H1 (cell line): ENCODE data around the gene FHDC1. TPM values are rescaled to one million over a fixed set of nuclear protein-coding genes. Genes with fewer than 3 reads are reported as not detected.

Experiments
- CTCF ChIA-PET: fragments of 300-600 bp; sonication (Branson Sonifier 250); formaldehyde crosslinking; loops from one replicate; lab custom pipeline; 2021; ENCODE audit not compliant: partially characterized antibody; lab: Charles Lee
- POLR2A ChIA-PET: fragments of 300-600 bp; sonication (Branson Sonifier 250); formaldehyde crosslinking; loops from one replicate; lab custom pipeline; 2021; ENCODE audit warnings: inconsistent platforms; ENCODE audit not compliant: partially characterized antibody; lab: Charles Lee
- DNase-seq, 2 experiments: peaks; one replicate each; pipeline versions ENCODE4 v3.0.0 to v3.0.0-alpha.2; 2010 to 2022; ENCODE audit warnings: low spot score in 2 of 2, low read depth in 1 of 2, mixed read lengths in 1 of 2
- FAIRE-seq: peaks from 2 replicates; lab custom pipeline; 2011; peaks lifted over from hg19 to GRCh38; lab: Jason Lieb, UNC
- H2AFZ ChIP-seq: 2 replicates; pipeline ENCODE4 v1.8.1; 2012; ENCODE audit warnings: low read length, inconsistent platforms
- H2AK5ac ChIP-seq: 2 replicates; pipeline ENCODE4 v1.6.1; 2013; ENCODE audit warnings: low read depth, low read length
- H2BK120ac ChIP-seq: replicated peaks from 2 replicates; pipeline ENCODE3; 2013; ENCODE audit warnings: low read depth, low read length, inconsistent platforms
- H2BK12ac ChIP-seq: 2 replicates; pipeline ENCODE4 v1.6.1; 2013; ENCODE audit warnings: low read depth, low read length
- H2BK15ac ChIP-seq: 2 replicates; pipeline ENCODE4 v1.6.1; 2013; ENCODE audit warnings: low read length
- H2BK20ac ChIP-seq: 2 replicates; pipeline ENCODE4 v1.6.1; 2013; ENCODE audit warnings: low read length
- H2BK5ac ChIP-seq: 2 replicates; pipeline ENCODE4 v1.6.1; 2013; ENCODE audit warnings: low read depth, low read length
- H3K14ac ChIP-seq: 2 replicates; pipeline ENCODE4 v1.6.1; 2013; ENCODE audit warnings: inconsistent platforms; ENCODE audit not compliant: insufficient read length
- H3K18ac ChIP-seq: 2 replicates; pipeline ENCODE4 v1.6.1; 2013; ENCODE audit warnings: low read length; ENCODE audit errors: extremely low read depth
- H3K23ac ChIP-seq: 2 replicates; pipeline ENCODE4 v1.6.1; 2013; ENCODE audit warnings: inconsistent platforms; ENCODE audit not compliant: insufficient read length
- H3K23me2 ChIP-seq: 2 replicates; pipeline ENCODE4 v1.6.1; 2013; ENCODE audit warnings: low read depth, low read length
- H3K27ac ChIP-seq: 2 replicates; pipeline ENCODE4 v1.6.1; 2011; ENCODE audit warnings: low read depth, low read length, inconsistent platforms
- H3K27me3 ChIP-seq, 4 experiments: replicated peaks in 1 of 4; 1 replicate in 1 of 4; 2 replicates in 3 of 4; pipeline versions ENCODE4 v1.6.1 to v1.8.1; 2011 to 2013; ENCODE audit warnings: low read length in 3 of 4, mild to moderate bottlenecking in 3 of 4, inconsistent platforms in 2 of 4, mixed read lengths in 2 of 4, moderate library complexity in 1 of 4; ENCODE audit not compliant: control insufficient read depth in 3 of 4, insufficient read depth in 3 of 4; ENCODE audit errors: extremely low read depth in 1 of 4
- H3K36me3 ChIP-seq, 4 experiments: 2 replicates each; pipeline versions ENCODE4 v1.6.1 to v1.8.1; 2011 to 2013; ENCODE audit warnings: mild to moderate bottlenecking in 4 of 4, low read length in 3 of 4, moderate library complexity in 2 of 4, control low read depth in 1 of 4, inconsistent platforms in 1 of 4; ENCODE audit not compliant: insufficient read depth in 4 of 4, control insufficient read depth in 2 of 4
- H3K4ac ChIP-seq: replicated peaks from 2 replicates; pipeline ENCODE3; 2013; ENCODE audit warnings: low read length, low read depth, mixed read lengths, inconsistent platforms; ENCODE audit not compliant: insufficient read length
- H3K4me1 ChIP-seq, 4 experiments: replicated peaks in 1 of 4; 1 replicate in 1 of 4; 2 replicates in 3 of 4; pipeline versions ENCODE4 v1.6.1 to v1.8.1; 2011 to 2013; ENCODE audit warnings: low read length in 3 of 4, inconsistent platforms in 2 of 4, mixed read lengths in 1 of 4; ENCODE audit not compliant: insufficient read depth in 4 of 4, control insufficient read depth in 3 of 4
- H3K4me2 ChIP-seq, 2 experiments: 2 replicates each; pipeline versions ENCODE4 v1.6.1 to v1.8.1; 2011 to 2013; ENCODE audit warnings: low read depth in 2 of 2, low read length in 2 of 2, control low read depth in 1 of 2, inconsistent platforms in 1 of 2, mild to moderate bottlenecking in 1 of 2; ENCODE audit not compliant: insufficient read depth in 1 of 2
- H3K4me3 ChIP-seq, 4 experiments: fragments of 200-600, 300-600 bp in 1 of 4; sonication (generic), shearing (Covaris generic), sonication (Bioruptor Twin) in 1 of 4; 2 replicates each; pipeline versions ENCODE4 v1.5.1 to v1.8.1; 2011 to 2016; ENCODE audit warnings: low read length in 4 of 4, low read depth in 3 of 4, control low read depth in 2 of 4, inconsistent platforms in 2 of 4, mild to moderate bottlenecking in 2 of 4, mixed read lengths in 1 of 4, moderate library complexity in 1 of 4; ENCODE audit not compliant: insufficient read depth in 2 of 4; ENCODE audit errors: extremely low read depth in 1 of 4
- H3K56ac ChIP-seq: replicated peaks from 2 replicates; pipeline ENCODE3; 2013; ENCODE audit warnings: low read depth, mild to moderate bottlenecking, mixed read lengths, low read length, inconsistent platforms; ENCODE audit not compliant: insufficient read length
- H3K79me1 ChIP-seq: 2 replicates; pipeline ENCODE4 v1.6.1; 2013; ENCODE audit warnings: low read depth, low read length, control low read depth
- H3K79me2 ChIP-seq, 2 experiments: 2 replicates each; pipeline versions ENCODE4 v1.6.1 to v1.8.1; 2012 to 2013; ENCODE audit warnings: low read length in 2 of 2, mild to moderate bottlenecking in 2 of 2, inconsistent platforms in 1 of 2; ENCODE audit not compliant: insufficient read depth in 2 of 2, control insufficient read depth in 1 of 2
- H3K9ac ChIP-seq, 4 experiments: replicated peaks in 1 of 4; 1 replicate in 1 of 4; 2 replicates in 3 of 4; pipeline versions ENCODE4 v1.6.1 to v1.8.1; 2011 to 2013; ENCODE audit warnings: low read depth in 3 of 4, low read length in 3 of 4, control low read depth in 2 of 4, mild to moderate bottlenecking in 2 of 4, moderate library complexity in 2 of 4, inconsistent platforms in 1 of 4; ENCODE audit errors: extremely low read depth in 1 of 4
- H3K9me3 ChIP-seq, 2 experiments: 2 replicates each; pipeline versions ENCODE4 v1.6.1 to v1.8.1; 2012 to 2013; ENCODE audit warnings: mild to moderate bottlenecking in 2 of 2, moderate library complexity in 2 of 2, control low read depth in 1 of 2, inconsistent platforms in 1 of 2, low read depth in 1 of 2, low read length in 1 of 2, mixed read lengths in 1 of 2; ENCODE audit not compliant: insufficient read depth in 2 of 2
- H4K20me1 ChIP-seq, 2 experiments: replicated peaks in 1 of 2; 2 replicates each; pipeline versions ENCODE3 to v1.8.1; 2011 to 2013; ENCODE audit warnings: inconsistent platforms in 2 of 2, low read length in 2 of 2, mild to moderate bottlenecking in 1 of 2; ENCODE audit not compliant: insufficient read depth in 2 of 2, control insufficient read depth in 1 of 2
- H4K5ac ChIP-seq: 2 replicates; pipeline ENCODE4 v1.6.1; 2013; ENCODE audit warnings: low read length, low read depth, mixed read lengths, inconsistent platforms; ENCODE audit not compliant: insufficient read length
- H4K8ac ChIP-seq: 2 replicates; pipeline ENCODE4 v1.8.0; 2013; ENCODE audit warnings: mild to moderate bottlenecking, moderate library complexity, low read length, inconsistent platforms; ENCODE audit not compliant: insufficient read depth; ENCODE audit errors: extremely low read depth
- H4K91ac ChIP-seq: replicated peaks from 2 replicates; pipeline ENCODE3; 2013; ENCODE audit warnings: low read length, mixed read lengths, inconsistent platforms; ENCODE audit not compliant: insufficient read length
- EGR1 ChIP-seq: IDR thresholded peaks from 2 replicates; pipeline ENCODE4 v1.6.1; 2011; ENCODE audit warnings: low read depth, low read length, borderline replicate concordance
- FOSL1 ChIP-seq: IDR thresholded peaks from 2 replicates; pipeline ENCODE4 v1.6.1; 2011; ENCODE audit warnings: mild to moderate bottlenecking, low read depth, low read length, moderate library complexity; ENCODE audit not compliant: insufficient read depth
- MAFK ChIP-seq: IDR thresholded peaks from 2 replicates; pipeline ENCODE4 v1.6.1; 2012; ENCODE audit warnings: low read depth, mild to moderate bottlenecking, improper control_type of control experiment, low read length
- RAD21 ChIP-seq, 2 experiments: IDR thresholded peaks in 1 of 2; conservative IDR thresholded peaks in 1 of 2; 2 replicates each; pipeline ENCODE4 v1.6.1; 2011; ENCODE audit warnings: low read depth in 2 of 2, low read length in 2 of 2, improper control_type of control experiment in 1 of 2, inconsistent platforms in 1 of 2, mild to moderate bottlenecking in 1 of 2, moderate library complexity in 1 of 2
- RXRA ChIP-seq: IDR thresholded peaks from 2 replicates; pipeline ENCODE4 v1.6.1; 2011; ENCODE audit warnings: low read depth, mild to moderate bottlenecking, low read length, moderate library complexity; ENCODE audit not compliant: insufficient read depth
- SIRT6 ChIP-seq: IDR thresholded peaks from one replicate; pipeline ENCODE4 v1.7.1; 2012; ENCODE audit warnings: low read length, inconsistent platforms
- SRF ChIP-seq: IDR thresholded peaks from 2 replicates; pipeline ENCODE4 v1.6.1; 2011; ENCODE audit warnings: mild to moderate bottlenecking, low read depth, low read length, moderate library complexity
- TAF1 ChIP-seq: IDR thresholded peaks from 2 replicates; pipeline ENCODE4 v1.6.1; 2011; ENCODE audit warnings: mild to moderate bottlenecking, low read depth, low read length
- TBP ChIP-seq: IDR thresholded peaks from 2 replicates; pipeline ENCODE4 v1.6.1; 2011; ENCODE audit warnings: low read depth, low read length, improper control_type of control experiment
- ZNF274 ChIP-seq: IDR thresholded peaks from 2 replicates; pipeline ENCODE4 v1.7.0; 2012; ENCODE audit warnings: low read length, borderline replicate concordance; ENCODE audit errors: extremely low read depth
- WGBS, 2 experiments: shearing (Covaris generic) in 1 of 2; methylation state at CpG; one replicate each; pipeline versions ENCODE4 v1.1.6 to v1.1.7; 2013 to 2015; ENCODE audit warnings: low lambda C conversion rate in 2 of 2, mixed read lengths in 2 of 2, inconsistent platforms in 1 of 2, low coverage in 1 of 2, missing lambda C conversion rate in 1 of 2; ENCODE audit not compliant: insufficient replicate concordance in 2 of 2, insufficient coverage in 1 of 2, insufficient read length in 1 of 2; ENCODE audit errors: extremely low coverage in 1 of 2, missing lambda C conversion rate in 1 of 2; 5-methylcytosine and 5-hydroxymethylcytosine counted together
- polyA plus RNA-seq, 7 experiments: library from polyadenylated mRNA; depleted of rRNA in 3 of 7; stranded (reverse) in 5 of 7; unstranded in 2 of 7; fragments of >200 nt in 5 of 7; fragments of 200-250 nt in 2 of 7; gene quantifications; 1 replicate in 5 of 7; 2 replicates in 1 of 7; 4 replicates in 1 of 7; pipeline versions ENCODE4 v1.2.1 to v1.2.3, GENCODE V29; 2011 to 2013; ENCODE audit warnings: missing spikeins in 2 of 7, mixed read lengths in 2 of 7
- total RNA-seq: library from RNA; stranded (reverse); fragmentation: NEBNext Ultra II Directional; extraction: Animal tissue kit (Norgen Biotek cat#: 25700); gene quantifications from 2 replicates; pipeline ENCODE4 v1.2.1, GENCODE V29; 2021

The FHDC1 gene
- total and polyA plus RNA-seq, 2 of the 8 experiments (the other 6 are each of a cell fraction or from before 2014, with no cell fraction given), result 6.4 to 28.6 TPM

- CTCF ChIA-PET, result interaction anchor here (0.8 to 2.3 kb wide), 6 partner anchors 27 to 125 kb away, joined by 3 to 9 read pairs (median 4); no protein-coding TSS in a partner anchor
These were observed 69.8 kb downstream of the FHDC1 start for GRCh38 chr4:153005899-153006381.

More at GRCh38 chr4:153005899-153006381, 69.8 kb downstream of the FHDC1 start:
- Histone ChIP-seq H3K79me2 (no peaks in the 10 kb centered on the region), H3K4me1 (peaks cover 0 to 15% (median 6%) of the 10 kb centered on the region in 4 experiments; a peak in 6 of 7 replicates), H4K8ac (0 out of 2 replicates have a peak overlapping the region, but pooled peaks have one; percentile 31), H3K23me2 (no peaks in the 10 kb centered on the region), H2AFZ (no peak overlapping the region), H3K27me3 (no peaks in the 10 kb centered on the region), H2AK5ac (no peak overlapping the region), H3K18ac (no peak overlapping the region), H3K56ac (no peak overlapping the region), H2BK12ac (peak overlapping the region; percentile 88; the same call in 1 of the 2 replicates), H3K4me2 (no peak overlapping the region), H4K5ac (no peak overlapping the region), H3K9me3 (peaks cover 2% of the 10 kb centered on the region in 2 experiments; a peak in 2 of 4 replicates), H3K27ac (no peak overlapping the region), H2BK15ac (peak overlapping the region; percentile 73; the same call in 1 of the 2 replicates), H2BK20ac (0 out of 2 replicates have a peak overlapping the region, but pooled peaks have one; percentile 63), H3K14ac (no peak overlapping the region), H4K20me1 (no peaks in the 10 kb centered on the region), H3K79me1 (no peaks in the 10 kb centered on the region), H3K4ac (no peak overlapping the region), H3K9ac (no peak overlapping the region), H3K4me3 (no peak overlapping the region), H2BK5ac (no peak overlapping the region; the same call in 1 of the 2 replicates), H2BK120ac (no peak overlapping the region), H3K36me3 (no peaks in the 10 kb centered on the region), H4K91ac (no peak overlapping the region), H3K23ac (no peak overlapping the region)
- WGBS, 2 experiments, result 75% methylated on average over 8 of the region's 8 CpGs; no CpG with 5 or more reads in 1 of the 2 experiments
- TF ChIP-seq RXRA (no peak), RAD21 (IDR thresholded peaks at IDR 0.05 in 1 of 2, conservative IDR thresholded peaks at IDR 0.05 in 1 of 2; ENCODE audit: low read depth in 2 of 2, low read length in 2 of 2) (no peak), FOSL1 (no peak), TBP (no peak), SIRT6 (no peak), EGR1 (no peak), TAF1 (no peak), SRF (no peak), ZNF274 (no peak), MAFK (no peak)
- POLR2A ChIA-PET, result interaction anchor here (1.4 to 1.6 kb wide), 2 partner anchors 23 to 27 kb away, joined by 3 to 4 read pairs; no protein-coding TSS in a partner anchor
- no peak for DNase-seq
- FAIRE-seq, result no peak
